ENCODE data around the gene OGFOD3. TPM values are rescaled to one million over a fixed set of nuclear protein-coding genes. Genes with fewer than 3 reads are reported as not detected.

OGFOD3 gene
- total RNA-seq, 1 donor from 2014 or later, result 15.7 TPM

DNA sequence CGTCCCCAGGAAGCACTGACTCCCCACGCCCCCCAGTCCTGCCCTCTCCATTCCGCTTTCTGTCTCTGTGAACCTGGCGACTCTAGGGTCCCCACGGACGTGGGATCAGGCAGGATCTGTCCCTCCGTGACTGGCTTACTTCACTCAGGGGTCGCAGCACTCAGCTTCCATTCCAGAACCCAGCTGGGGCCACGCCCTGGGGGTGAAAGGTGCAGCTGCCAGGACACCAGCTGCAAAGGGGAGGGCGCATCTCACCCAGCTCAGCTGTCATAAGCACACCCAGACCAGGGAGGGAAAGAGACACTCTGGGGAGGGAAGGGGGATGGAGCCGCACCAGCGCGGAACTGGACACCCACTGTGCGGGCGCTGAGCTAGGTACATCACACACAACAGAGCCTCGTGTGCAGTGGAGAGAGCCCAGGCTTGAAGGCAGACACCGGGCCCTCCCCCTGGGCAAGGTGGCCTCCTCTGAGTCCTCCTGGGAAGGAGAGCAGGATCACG is 18.7 kb downstream of the OGFOD3 start:
- Mint-ChIP-seq H3K36me3 (ENCODE audit: low read depth, unreplicated experiment) (no peaks in the 10 kb centered on the region), H3K4me3 (ENCODE audit: unreplicated experiment) (no peak overlapping the region), H3K27ac (ENCODE audit: unreplicated experiment) (no peak overlapping the region), H3K9me3 (ENCODE audit: unreplicated experiment) (no peaks in the 10 kb centered on the region), H3K27me3 (ENCODE audit: unreplicated experiment) (peaks cover 6% of the 10 kb centered on the region), H3K4me1 (ENCODE audit: unreplicated experiment) (no peaks in the 10 kb centered on the region)
- TF ChIP-seq, protein P1, sequence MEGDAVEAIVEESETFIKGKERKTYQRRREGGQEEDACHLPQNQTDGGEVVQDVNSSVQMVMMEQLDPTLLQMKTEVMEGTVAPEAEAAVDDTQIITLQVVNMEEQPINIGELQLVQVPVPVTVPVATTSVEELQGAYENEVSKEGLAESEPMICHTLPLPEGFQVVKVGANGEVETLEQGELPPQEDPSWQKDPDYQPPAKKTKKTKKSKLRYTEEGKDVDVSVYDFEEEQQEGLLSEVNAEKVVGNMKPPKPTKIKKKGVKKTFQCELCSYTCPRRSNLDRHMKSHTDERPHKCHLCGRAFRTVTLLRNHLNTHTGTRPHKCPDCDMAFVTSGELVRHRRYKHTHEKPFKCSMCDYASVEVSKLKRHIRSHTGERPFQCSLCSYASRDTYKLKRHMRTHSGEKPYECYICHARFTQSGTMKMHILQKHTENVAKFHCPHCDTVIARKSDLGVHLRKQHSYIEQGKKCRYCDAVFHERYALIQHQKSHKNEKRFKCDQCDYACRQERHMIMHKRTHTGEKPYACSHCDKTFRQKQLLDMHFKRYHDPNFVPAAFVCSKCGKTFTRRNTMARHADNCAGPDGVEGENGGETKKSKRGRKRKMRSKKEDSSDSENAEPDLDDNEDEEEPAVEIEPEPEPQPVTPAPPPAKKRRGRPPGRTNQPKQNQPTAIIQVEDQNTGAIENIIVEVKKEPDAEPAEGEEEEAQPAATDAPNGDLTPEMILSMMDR (IDR thresholded peaks at IDR 0.05; ENCODE audit: unreplicated experiment), result no peak
- no peak for DNase-seq (ENCODE audit: low spot score)

DNA sequence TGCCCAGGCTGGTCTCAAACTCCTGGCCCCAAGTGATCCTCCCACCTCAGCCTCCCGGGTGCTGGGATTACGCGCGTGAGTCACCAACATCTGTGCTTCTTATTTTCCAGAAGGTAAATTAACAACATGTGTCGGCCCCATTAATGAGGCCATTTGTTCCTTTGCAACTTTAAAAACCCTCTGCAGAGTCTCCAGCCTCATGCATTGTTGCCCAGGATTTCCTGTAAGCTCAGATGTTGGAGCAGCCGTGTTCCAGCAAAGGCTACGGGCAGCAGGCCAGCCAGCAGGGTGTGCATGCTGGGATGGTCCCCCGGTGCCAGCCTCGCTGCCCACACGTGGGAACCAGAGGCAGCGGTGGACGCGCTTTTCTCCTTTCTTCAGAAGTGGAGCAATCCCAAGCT is 19.3 kb downstream of the OGFOD3 start:
- peaks cover 6% of the 10 kb centered on the region for H3K27me3 Mint-ChIP-seq (ENCODE audit: unreplicated experiment)
- H3K36me3 Mint-ChIP-seq (ENCODE audit: low read depth, unreplicated experiment), result no peaks in the 10 kb centered on the region
- TF ChIP-seq, protein P1 (IDR thresholded peaks at IDR 0.05; ENCODE audit: unreplicated experiment), result no peak
- no peaks in the 10 kb centered on the region for H3K9me3 Mint-ChIP-seq (ENCODE audit: unreplicated experiment)
- H3K4me3 Mint-ChIP-seq (ENCODE audit: unreplicated experiment), result no peak overlapping the region
- no peak overlapping the region for H3K27ac Mint-ChIP-seq (ENCODE audit: unreplicated experiment)
- no peak for DNase-seq (ENCODE audit: low spot score)
- H3K4me1 Mint-ChIP-seq (ENCODE audit: unreplicated experiment), result no peaks in the 10 kb centered on the region

DNA sequence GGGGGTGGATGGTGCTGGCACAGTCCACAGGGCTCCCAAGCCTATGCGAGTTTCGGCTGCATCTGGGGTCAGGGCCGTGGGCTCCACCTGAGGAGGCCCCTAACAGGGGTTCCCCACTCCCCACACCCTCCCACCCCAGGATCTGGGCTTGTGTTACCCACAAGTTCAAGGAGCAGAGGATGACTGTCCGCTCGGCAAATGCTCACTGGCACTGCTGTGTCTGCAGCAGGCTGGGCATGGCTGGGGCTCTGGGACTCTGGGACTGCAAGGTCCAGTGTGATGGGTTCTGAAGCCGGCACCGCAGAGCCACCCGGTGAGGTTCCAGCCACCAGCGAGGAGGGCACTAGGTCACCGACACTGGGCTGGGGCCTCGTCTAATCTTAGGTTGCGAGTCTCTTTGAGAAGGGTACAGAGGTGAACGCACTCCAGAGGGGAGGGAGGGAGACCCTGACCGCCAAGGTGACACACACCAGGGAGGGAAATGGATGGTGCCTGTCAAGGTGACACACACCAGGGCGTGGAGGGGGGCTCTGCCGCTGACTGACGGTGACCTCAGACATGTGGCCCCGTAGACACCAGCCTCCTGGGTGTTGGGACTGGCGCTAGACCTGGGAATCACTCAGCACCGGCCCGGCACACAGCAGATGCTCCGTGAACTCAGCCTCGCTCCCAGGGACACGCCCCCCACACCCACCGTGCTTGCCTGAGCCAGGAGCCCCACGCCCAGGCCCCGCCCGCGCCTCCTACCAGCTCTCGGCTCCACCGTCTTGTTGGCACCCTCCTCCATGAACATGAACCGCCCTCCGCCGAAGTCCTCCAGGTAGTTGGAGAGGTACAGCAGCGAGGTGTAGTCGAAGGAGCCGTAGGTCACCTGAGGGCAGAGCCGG is 20.7 kb downstream of the OGFOD3 start:
- TF ChIP-seq, protein P1 (IDR thresholded peaks at IDR 0.05; ENCODE audit: unreplicated experiment), result no peak
- no peaks in the 10 kb centered on the region for H3K9me3 Mint-ChIP-seq (ENCODE audit: unreplicated experiment)
- H3K4me1 Mint-ChIP-seq (ENCODE audit: unreplicated experiment), result no peaks in the 10 kb centered on the region
- peaks cover 6% of the 10 kb centered on the region for H3K36me3 Mint-ChIP-seq (ENCODE audit: low read depth, unreplicated experiment)
- no peak for DNase-seq (ENCODE audit: low spot score)
- peaks cover 6% of the 10 kb centered on the region for H3K27me3 Mint-ChIP-seq (ENCODE audit: unreplicated experiment)
- H3K27ac Mint-ChIP-seq (ENCODE audit: unreplicated experiment), result no peak overlapping the region
- no peak overlapping the region for H3K4me3 Mint-ChIP-seq (ENCODE audit: unreplicated experiment)

DNA sequence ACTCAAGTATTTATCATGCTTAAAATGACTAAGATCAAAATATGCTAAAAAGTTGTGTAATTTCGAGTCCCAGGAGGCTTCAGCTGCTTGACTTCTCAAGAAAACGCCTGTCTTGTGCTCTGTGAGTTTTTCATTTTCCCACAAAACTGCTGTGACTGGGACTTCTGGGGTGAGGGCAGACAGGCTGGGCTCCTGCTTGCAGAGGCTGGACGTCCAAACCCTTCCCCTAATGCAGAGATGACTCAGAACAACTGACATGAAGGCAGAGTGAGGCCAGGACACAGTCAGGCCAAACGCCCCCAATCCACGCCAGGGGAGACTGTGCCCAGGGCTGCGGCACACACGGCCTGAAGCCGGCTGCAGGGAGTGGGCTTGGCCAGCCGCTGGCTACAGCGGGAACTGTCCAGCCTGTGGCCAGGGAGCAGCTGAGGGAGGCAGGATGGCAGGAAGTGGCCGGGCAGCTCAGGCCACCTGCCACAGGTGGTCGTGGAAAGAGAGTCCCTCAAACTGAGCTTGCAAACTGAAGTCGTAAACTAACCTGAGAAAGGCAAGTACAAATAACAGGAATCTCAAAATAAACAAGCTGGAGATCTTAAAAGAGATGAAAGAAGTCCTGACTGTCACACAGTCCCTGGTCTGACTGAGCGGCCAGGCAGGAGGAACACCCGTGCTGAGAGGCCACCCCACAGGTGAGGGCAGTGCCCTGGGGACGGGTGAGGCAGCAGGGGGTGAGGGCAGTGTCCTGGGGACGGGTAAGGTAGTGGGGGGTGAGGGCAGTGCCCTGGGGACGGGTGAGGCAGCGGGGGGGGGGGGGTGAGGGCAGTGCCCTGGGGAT is 21.6 kb downstream of the OGFOD3 start:
- H3K27me3 Mint-ChIP-seq (ENCODE audit: unreplicated experiment), result peaks cover 10% of the 10 kb centered on the region
- no peak overlapping the region for H3K4me3 Mint-ChIP-seq (ENCODE audit: unreplicated experiment)
- H3K27ac Mint-ChIP-seq (ENCODE audit: unreplicated experiment), result no peak overlapping the region

More for the DNA sequence above, 21.6 kb downstream of the OGFOD3 start:
- no peaks in the 10 kb centered on the region for H3K4me1 Mint-ChIP-seq (ENCODE audit: unreplicated experiment)
- TF ChIP-seq, protein P1 (IDR thresholded peaks at IDR 0.05; ENCODE audit: unreplicated experiment), result no peak
- H3K36me3 Mint-ChIP-seq (ENCODE audit: low read depth, unreplicated experiment), result peaks cover 10% of the 10 kb centered on the region
- DNase-seq (ENCODE audit: low spot score), result no peak
- H3K9me3 Mint-ChIP-seq (ENCODE audit: unreplicated experiment), result no peaks in the 10 kb centered on the region

All from endothelial cell (in vitro differentiated cells).